Heart left ventricle (tissue), 16 donors: Measurements from ENCODE around the gene NASP. TPM values are rescaled to one million over a fixed set of nuclear protein-coding genes. Genes with fewer than 3 reads are reported as not detected.

ENCODE experiments used
- ATAC-seq, 4 donors: fragments of 200-7000 bp; cut with Tn5 transposase; one replicate each; pipeline ENCODE4 v1.9.1; 2020 to 2022; ENCODE audit warnings: moderate library complexity in 4 of 4, mild to moderate bottlenecking in 3 of 4, moderate number of reproducible peaks in 1 of 4
- DNase-seq, 5 donors: peaks; one replicate each; pipeline ENCODE4 v3.0.0-alpha.2; 2020
- H3K27ac ChIP-seq, 12 donors: fragments of 200-600 bp; sonication (generic) in 4 of 12; one replicate each; pipeline versions ENCODE4 v1.5.0 to v1.8.0; 2016 to 2022; ENCODE audit warnings: mild to moderate bottlenecking in 2 of 12
- H3K27me3 ChIP-seq, 9 donors: fragments of 200-600 bp; sonication (generic) in 2 of 9; one replicate each; pipeline versions ENCODE4 v1.5.1 to v1.8.0; 2016 to 2022; ENCODE audit warnings: mild to moderate bottlenecking in 3 of 9
- H3K36me3 ChIP-seq, 9 donors: fragments of 200-600 bp; sonication (generic) in 2 of 9; one replicate each; pipeline versions ENCODE4 v1.5.0 to v1.8.0; 2018 to 2022; ENCODE audit warnings: mild to moderate bottlenecking in 2 of 9
- H3K4me1 ChIP-seq, 12 donors: fragments of 200-600 bp; sonication (generic) in 4 of 12; one replicate each; pipeline versions ENCODE4 v1.5.0 to v1.8.0; 2016 to 2022; ENCODE audit warnings: mild to moderate bottlenecking in 3 of 12
- H3K4me3 ChIP-seq, 12 donors: fragments of 200-600 bp; sonication (generic) in 4 of 12; one replicate each; pipeline versions ENCODE4 v1.5.0 to v1.8.0; 2017 to 2022; ENCODE audit warnings: mild to moderate bottlenecking in 9 of 12, moderate library complexity in 4 of 12
- H3K9me3 ChIP-seq, 12 donors: fragments of 200-600 bp; sonication (generic) in 4 of 12; one replicate each; pipeline versions ENCODE4 v1.5.0 to v1.8.0; 2016 to 2022; ENCODE audit warnings: mild to moderate bottlenecking in 1 of 12
- POLR2A ChIP-seq, 2 donors: fragments of 450-650 bp; IDR thresholded peaks; one replicate each; pipeline ENCODE4 v1.6.1; 2017; ENCODE audit warnings: antibody characterized with exemption in 2 of 2, mild to moderate bottlenecking in 2 of 2, moderate library complexity in 2 of 2
- WGBS, 4 donors: extraction: QIAGEN DNeasy Blood & Tissue Kit in 2 of 4; methylation state at CpG; one replicate each; pipeline versions ENCODE4 v1.1.5 to v1.1.7; 2013 to 2018; 5-methylcytosine and 5-hydroxymethylcytosine counted together
- intact Hi-C, 10 donors: fragments of 100-400 bp; cut with DNase I; formaldehyde crosslinking; loops; one replicate each; pipeline versions ENCODE4 v1.11.1 to v1.14.2; 2022
- polyA plus RNA-seq, 2 donors: library from polyadenylated mRNA; stranded (reverse); fragments of 200-250 nt; gene quantifications; one replicate each; pipeline ENCODE4 v1.2.3, GENCODE V29; 2013
- total RNA-seq, 9 donors: library from RNA; depleted of rRNA in 2 of 9; stranded (reverse); fragments of >200 nt in 2 of 9; fragmentation: NEBNext Ultra II Directional in 3 of 9; extraction: Animal tissue kit (Norgen Biotek cat#: 25700) in 3 of 9; gene quantifications; one replicate each; pipeline versions ENCODE4 v1.1.0 to v1.2.4, GENCODE V29; 2016 to 2023
- TF ChIP-seq, protein P1 (sequence below), 12 donors: fragments of 200-600 bp; sonication (generic) in 4 of 12; IDR thresholded peaks; one replicate each; pipeline versions ENCODE4 v1.5.0 to v1.8.0; 2018 to 2022; ENCODE audit warnings: antibody characterized with exemption in 12 of 12, mild to moderate bottlenecking in 5 of 12
- donor health status: ischemic (EF 13 %, LVEDD 7.1; RV severe dilation, severe dysfunction).
- donor health status: healthy with polysubstance abuse.
- donor health status: DM: no; HTN: yes; CAD: no.
- donor health status: DM: no; HTN: no; CAD: no.
- donor health status: ischemic (EF 25% LVEDD 6.9; RV normal size, moderate dysfunction).
- donor health status: ischemic (EF 25% LVEDD 5.7; RV mildly dilated, moderate dysfunction).
- donor health status: healthy.
- donor health status: DM: yes; HTN: yes; CAD: no.
- donor health status: ischemic (EF 35%, LVEDD 5.7; RV mildly dilated, moderate dysfunction).
- donor health status: nonischemic (EF 11% LVEDD 7.7; RV severe dilation, severe dysfunction).
- donor health status: DM: yes; HTN: yes; CAD: no.
- donor health status: PGD.
- donor health status: ischemic (EF 29% LVEDD 5.4; RV normal size, mild dysfunction).
- donor health status: nonischemic (EF 23%, LVEDD 6.1; RV moderate dilation, normal function).

Gene NASP
- total and polyA plus RNA-seq, 11 donors = 24.5 to 86.6 (median 33.9) TPM

DNA sequence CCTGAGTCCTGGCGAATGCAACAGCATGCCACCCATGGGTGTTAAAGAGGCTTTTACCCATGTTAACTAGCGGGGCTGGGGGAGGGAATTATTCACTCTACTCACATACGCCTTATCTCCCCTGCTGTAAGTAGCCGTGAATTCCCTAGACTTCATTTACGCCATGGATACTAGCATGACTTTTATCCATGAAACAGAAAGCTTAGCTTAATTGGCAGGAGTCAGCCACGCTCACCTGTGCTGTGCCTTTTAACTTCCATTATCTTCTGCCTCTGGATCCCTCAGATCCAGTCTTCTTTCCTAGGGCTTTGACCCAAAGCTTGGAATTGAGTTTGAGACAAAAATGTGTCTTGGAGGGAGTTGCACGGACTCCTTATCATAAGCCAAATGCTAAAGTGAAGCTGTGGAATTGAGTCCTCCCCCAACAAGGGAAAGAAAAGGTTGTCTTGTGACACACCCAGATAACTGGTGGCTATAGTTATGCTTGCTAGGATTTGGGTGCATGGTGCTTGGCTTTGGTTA lies 9.7 kb upstream of the NASP start:
- 87 to 89% (median 88%) methylated on average over 7 of the region's 7 CpGs for WGBS, 4 donors
- TF ChIP-seq POLR2A (IDR thresholded peaks at IDR 0.05) = no peak
- TF ChIP-seq, protein P1, sequence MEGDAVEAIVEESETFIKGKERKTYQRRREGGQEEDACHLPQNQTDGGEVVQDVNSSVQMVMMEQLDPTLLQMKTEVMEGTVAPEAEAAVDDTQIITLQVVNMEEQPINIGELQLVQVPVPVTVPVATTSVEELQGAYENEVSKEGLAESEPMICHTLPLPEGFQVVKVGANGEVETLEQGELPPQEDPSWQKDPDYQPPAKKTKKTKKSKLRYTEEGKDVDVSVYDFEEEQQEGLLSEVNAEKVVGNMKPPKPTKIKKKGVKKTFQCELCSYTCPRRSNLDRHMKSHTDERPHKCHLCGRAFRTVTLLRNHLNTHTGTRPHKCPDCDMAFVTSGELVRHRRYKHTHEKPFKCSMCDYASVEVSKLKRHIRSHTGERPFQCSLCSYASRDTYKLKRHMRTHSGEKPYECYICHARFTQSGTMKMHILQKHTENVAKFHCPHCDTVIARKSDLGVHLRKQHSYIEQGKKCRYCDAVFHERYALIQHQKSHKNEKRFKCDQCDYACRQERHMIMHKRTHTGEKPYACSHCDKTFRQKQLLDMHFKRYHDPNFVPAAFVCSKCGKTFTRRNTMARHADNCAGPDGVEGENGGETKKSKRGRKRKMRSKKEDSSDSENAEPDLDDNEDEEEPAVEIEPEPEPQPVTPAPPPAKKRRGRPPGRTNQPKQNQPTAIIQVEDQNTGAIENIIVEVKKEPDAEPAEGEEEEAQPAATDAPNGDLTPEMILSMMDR (IDR thresholded peaks at IDR 0.05) = no peak
- Histone ChIP-seq H3K4me3 (no peak overlapping the region), H3K27ac (no peak overlapping the region), H3K27me3 (no peaks in the 10 kb centered on the region), H3K9me3 (no peaks in the 10 kb centered on the region), H3K4me1 (peaks cover 0 to 2% (median 0%) of the 10 kb centered on the region in 12 donors), H3K36me3 (peaks cover 0 to 21% (median 8%) of the 10 kb centered on the region in 9 donors)
- ATAC-seq (no peak), DNase-seq (no peak)
- intact Hi-C loops = loop anchor here in 7 of 10 donors (5.0 to 10.0 kb wide), 4 partner anchors 212 to 562 kb away; partner anchors contain the start of genes HECTD3 (in 3 of the 7) and UROD (in 3 of the 7)

DNA sequence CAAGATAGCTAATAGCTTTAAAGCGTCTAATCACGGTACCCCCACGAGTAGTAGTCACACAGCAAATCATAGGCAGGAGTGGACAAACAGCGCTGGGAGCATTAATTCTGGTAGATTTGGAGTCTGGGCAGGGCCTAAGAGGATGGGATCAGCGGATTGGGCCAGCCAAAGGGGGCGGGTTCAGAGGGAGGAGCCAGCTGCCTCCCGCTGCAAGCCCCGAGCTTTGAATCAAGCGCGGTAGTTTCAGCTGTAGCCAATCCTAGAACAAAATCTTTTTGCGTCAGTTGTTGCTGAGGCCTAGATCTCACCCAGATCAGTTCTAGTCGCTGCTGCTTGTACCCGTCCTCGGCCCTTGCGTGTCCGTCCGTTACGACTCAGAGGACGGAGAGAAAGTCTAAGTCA lies 576 bp upstream of the NASP start:
- Histone ChIP-seq H3K27me3 (no peaks in the 10 kb centered on the region), H3K9me3 (no peaks in the 10 kb centered on the region), H3K36me3 (no peaks in the 10 kb centered on the region), H3K4me1 (peaks cover 0 to 37% (median 18%) of the 10 kb centered on the region in 12 donors), H3K4me3 (peak overlapping the region; percentile 78 to 99 (median 93)), H3K27ac (peak overlapping the region; percentile 81 to 96 (median 92))
- TF ChIP-seq, protein P1 (IDR thresholded peaks at IDR 0.05) = no peak
- TF ChIP-seq POLR2A (IDR thresholded peaks at IDR 0.05) = no peak
- DNase-seq (peak; percentile 95 to 97 (median 96)), ATAC-seq (peak; percentile 90 to 95 (median 94))
- intact Hi-C loops = loop anchor here in 6 of 10 donors (1.0 to 10.0 kb wide), 4 partner anchors 83 to 219 kb away; partner anchors contain the start of genes GPBP1L1 (in 6 of the 6), TMEM69 (in 6 of the 6), CCDC163 (in 1 of the 6) and MAST2 (in 1 of the 6)
- 0 to 1% (median 0%) methylated on average over 10 to 19 of the region's 19 CpGs for WGBS, 4 donors

DNA sequence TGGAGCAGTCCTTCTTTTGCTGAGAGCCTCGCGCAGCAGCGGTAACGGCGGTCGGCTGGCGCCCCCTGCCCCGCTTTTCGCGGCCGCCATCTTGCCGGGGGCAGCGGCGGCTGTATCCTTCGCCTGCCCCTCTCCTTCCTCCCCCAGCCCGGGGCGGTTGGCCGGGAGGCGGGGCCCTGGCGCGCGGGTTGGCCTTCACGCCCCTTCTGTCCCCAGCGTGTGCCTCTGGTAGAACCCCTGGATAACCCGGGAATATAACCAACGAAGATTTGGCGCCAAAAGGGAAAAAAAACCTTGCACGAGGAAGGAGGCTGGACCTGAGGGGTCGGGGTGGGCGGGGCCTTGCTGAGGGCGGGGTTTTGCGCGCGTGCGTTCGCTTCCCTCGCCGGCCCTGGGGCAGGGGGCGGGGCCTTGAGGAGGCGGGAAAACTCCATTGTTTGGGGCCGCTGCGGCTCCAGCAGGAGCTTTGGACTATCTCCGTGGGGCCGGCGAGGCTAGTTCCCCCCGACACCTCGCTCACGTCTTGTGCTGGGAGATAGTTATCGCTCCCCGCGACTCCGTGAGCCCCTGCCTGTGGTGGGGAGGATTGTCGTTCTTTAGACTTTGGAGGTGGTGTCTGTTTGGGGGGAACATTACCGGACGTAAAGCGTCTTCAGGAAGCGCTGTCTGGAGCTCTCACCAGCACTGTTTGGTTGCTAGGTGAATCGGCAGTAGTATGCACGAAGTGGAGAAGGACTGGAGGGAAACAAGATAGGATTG lies 689 bp downstream of the NASP start:
- intact Hi-C loops = loop anchor here in 6 of 10 donors (5.0 to 10.0 kb wide), 3 partner anchors 100 to 218 kb away; partner anchors contain the start of genes GPBP1L1 (in 6 of the 6), TMEM69 (in 6 of the 6) and MAST2 (in 1 of the 6)
- peak overlapping the region; percentile 78 to 99 (median 93) for H3K4me3 ChIP-seq
- peak; percentile 49 to 79 (median 76) for ATAC-seq
- H3K9me3 ChIP-seq = no peaks in the 10 kb centered on the region
- TF ChIP-seq, protein P1 (IDR thresholded peaks at IDR 0.05) = peak in 2 of 12 donors; percentile 7 to 8
- no peak for TF ChIP-seq POLR2A (IDR thresholded peaks at IDR 0.05)
- 0 to 1% (median 0%) methylated on average over 29 to 59 of the region's 59 CpGs for WGBS, 4 donors
- H3K27ac ChIP-seq = peak overlapping the region; percentile 81 to 96 (median 92)
- H3K27me3 ChIP-seq = no peaks in the 10 kb centered on the region
- peaks cover 0 to 37% (median 18%) of the 10 kb centered on the region in 12 donors for H3K4me1 ChIP-seq
- peak; percentile 88 to 93 (median 90) for DNase-seq
- no peaks in the 10 kb centered on the region for H3K36me3 ChIP-seq

DNA sequence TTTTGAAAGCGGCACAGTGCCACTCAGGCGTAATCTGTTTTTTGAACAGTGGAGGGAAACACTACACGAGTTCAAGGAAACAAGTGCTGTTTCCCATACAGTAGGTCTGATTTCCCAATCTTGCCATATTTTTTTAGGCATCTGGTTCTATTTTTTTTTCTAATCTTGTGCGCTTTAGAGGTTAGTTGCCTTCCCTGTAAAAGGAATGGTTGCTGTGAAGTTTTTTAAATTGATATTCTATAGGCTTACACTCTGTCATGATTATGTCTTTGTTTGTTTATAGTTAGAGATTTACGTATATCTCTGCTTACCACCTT lies 1.2 kb downstream of the NASP start:
- intact Hi-C loops = loop anchor here in 3 of 10 donors (10.0 kb wide), 1 partner anchor 100 kb away; the partner anchor contains the start of genes GPBP1L1 (in 3 of the 3) and TMEM69 (in 3 of the 3)
- 2 to 3% (median 2%) methylated on average over 5 of the region's 5 CpGs for WGBS, 4 donors
- TF ChIP-seq, protein P1 (IDR thresholded peaks at IDR 0.05) = no peak
- TF ChIP-seq POLR2A (IDR thresholded peaks at IDR 0.05) = no peak

More for the DNA sequence above, 1.2 kb downstream of the NASP start:
- Histone ChIP-seq H3K27me3 (no peaks in the 10 kb centered on the region), H3K27ac (peak overlapping the region in 8 of 12 donors; percentile 87 to 96 (median 93)), H3K36me3 (no peaks in the 10 kb centered on the region), H3K4me3 (peak overlapping the region; percentile 78 to 99 (median 93)), H3K4me1 (peaks cover 0 to 41% (median 18%) of the 10 kb centered on the region in 12 donors), H3K9me3 (no peaks in the 10 kb centered on the region)
- DNase-seq (no peak), ATAC-seq (no peak)
